Thyroid gland (tissue), 4 donors: ENCODE measurements around the gene HCN2.

Experiments used
- POLR2A ChIP-seq, 2 donors: fragments of 450-650 bp; IDR thresholded peaks; one replicate each; pipeline ENCODE4 v1.6.1; 2017; ENCODE audit warnings: antibody characterized with exemption in 2 of 2, mild to moderate bottlenecking in 2 of 2, moderate library complexity in 1 of 2
- TF ChIP-seq, protein P1 (sequence below), 6 experiments: fragments of 200-600 bp in 3 of 6; fragments of 450-650 bp in 3 of 6; sonication (generic) in 3 of 6; IDR thresholded peaks; one replicate each; pipeline ENCODE4 v1.5.1; 2016 to 2019; ENCODE audit warnings: antibody characterized with exemption in 6 of 6, mild to moderate bottlenecking in 2 of 6, inconsistent platforms in 1 of 6, moderate library complexity in 1 of 6

DNA sequence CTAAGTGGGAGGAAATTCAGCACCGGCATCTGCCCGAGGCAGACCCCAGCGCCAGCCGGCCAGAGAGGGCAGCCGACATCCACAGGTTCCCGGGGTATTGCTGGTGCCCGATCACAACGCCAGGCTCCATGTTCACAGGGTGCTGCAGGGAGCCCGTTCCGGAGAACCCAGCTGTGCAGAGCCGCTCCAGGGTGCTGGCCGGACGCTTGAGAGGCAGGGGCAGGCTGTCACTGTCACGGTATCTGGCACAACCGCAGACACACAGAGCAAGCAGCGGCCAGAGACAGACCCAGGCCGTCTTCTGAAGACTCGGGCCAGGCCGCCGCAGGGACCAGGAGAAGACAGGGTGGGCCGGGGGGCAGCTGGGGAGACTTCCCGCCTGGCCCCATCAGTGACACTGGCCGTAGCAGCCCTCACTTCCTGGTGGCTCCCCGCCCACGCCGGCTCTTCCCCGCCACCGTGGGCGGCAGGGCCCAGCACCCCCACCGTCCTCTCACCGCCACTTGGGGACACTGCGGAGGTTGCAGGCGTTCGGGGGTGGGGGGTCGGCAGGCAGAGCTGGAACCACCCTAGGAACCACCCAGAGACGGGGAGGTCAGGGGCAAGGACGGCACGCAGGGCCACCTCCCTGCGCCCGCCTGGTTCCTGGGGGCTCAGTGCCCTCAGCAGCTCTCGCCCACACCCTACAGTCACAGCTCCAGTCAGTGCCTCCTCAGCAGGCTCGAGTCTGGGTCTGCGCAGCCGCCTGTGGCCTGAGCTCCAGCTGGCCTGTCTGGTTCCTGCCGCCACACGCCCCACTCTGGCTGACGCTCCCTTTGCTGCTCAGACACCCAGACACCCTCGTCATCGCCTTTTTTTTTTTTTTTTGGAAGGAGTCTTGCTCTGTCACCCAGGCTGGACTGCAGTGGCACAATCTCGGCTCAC is 69.5 kb downstream of the HCN2 start:
- TF ChIP-seq, protein P1, sequence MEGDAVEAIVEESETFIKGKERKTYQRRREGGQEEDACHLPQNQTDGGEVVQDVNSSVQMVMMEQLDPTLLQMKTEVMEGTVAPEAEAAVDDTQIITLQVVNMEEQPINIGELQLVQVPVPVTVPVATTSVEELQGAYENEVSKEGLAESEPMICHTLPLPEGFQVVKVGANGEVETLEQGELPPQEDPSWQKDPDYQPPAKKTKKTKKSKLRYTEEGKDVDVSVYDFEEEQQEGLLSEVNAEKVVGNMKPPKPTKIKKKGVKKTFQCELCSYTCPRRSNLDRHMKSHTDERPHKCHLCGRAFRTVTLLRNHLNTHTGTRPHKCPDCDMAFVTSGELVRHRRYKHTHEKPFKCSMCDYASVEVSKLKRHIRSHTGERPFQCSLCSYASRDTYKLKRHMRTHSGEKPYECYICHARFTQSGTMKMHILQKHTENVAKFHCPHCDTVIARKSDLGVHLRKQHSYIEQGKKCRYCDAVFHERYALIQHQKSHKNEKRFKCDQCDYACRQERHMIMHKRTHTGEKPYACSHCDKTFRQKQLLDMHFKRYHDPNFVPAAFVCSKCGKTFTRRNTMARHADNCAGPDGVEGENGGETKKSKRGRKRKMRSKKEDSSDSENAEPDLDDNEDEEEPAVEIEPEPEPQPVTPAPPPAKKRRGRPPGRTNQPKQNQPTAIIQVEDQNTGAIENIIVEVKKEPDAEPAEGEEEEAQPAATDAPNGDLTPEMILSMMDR (IDR thresholded peaks at IDR 0.05) = no peak
- TF ChIP-seq POLR2A (IDR thresholded peaks at IDR 0.05) = no peak
